GM18951 (cell line): ENCODE results near the gene GALNT14.

Experiments used
- POLR2A ChIP-seq: IDR thresholded peaks from 4 replicates; pipeline ENCODE4 v1.6.1; 2011; ENCODE audit warnings: mild to moderate bottlenecking; ENCODE audit not compliant: insufficient read length, insufficient read depth; ENCODE audit errors: extremely low read depth
- in situ Hi-C: fragments of 300-500 bp; cut with MboI; formaldehyde crosslinking; loops from one replicate; pipeline ENCODE4 v1.12.0; 2022; ENCODE audit warnings: low sequenced_read_pairs, mixed read lengths, inconsistent platforms; ENCODE audit not compliant: unreplicated experiment

The GALNT14 gene

GRCh38 chr2:31124904-31125303 is 13.3 kb downstream of the GALNT14 start:
- in situ Hi-C loops = no loop called here
- TF ChIP-seq POLR2A = no peak

GRCh38 chr2:31122133-31122532 is 16.1 kb downstream of the GALNT14 start:
- no peak for TF ChIP-seq POLR2A
- in situ Hi-C loops = no loop called here

GRCh38 chr2:31113765-31114164 is 24.5 kb downstream of the GALNT14 start:
- in situ Hi-C loops = no loop called here
- no peak for TF ChIP-seq POLR2A

- TF ChIP-seq POLR2A = no peak
- in situ Hi-C loops = no loop called here
These were observed 25.7 kb downstream of the GALNT14 start for GRCh38 chr2:31112544-31112943.

GRCh38 chr2:31110998-31111397 is 27.2 kb downstream of the GALNT14 start:
- in situ Hi-C loops = no loop called here
- no peak for TF ChIP-seq POLR2A

GRCh38 chr2:31110431-31110830 is 27.8 kb downstream of the GALNT14 start:
- in situ Hi-C loops = no loop called here
- no peak for TF ChIP-seq POLR2A

GRCh38 chr2:31109633-31110192 is 28.5 kb downstream of the GALNT14 start:
- TF ChIP-seq POLR2A = no peak
- in situ Hi-C loops = no loop called here

GRCh38 chr2:31108561-31109286 is 29.5 kb downstream of the GALNT14 start:
- in situ Hi-C loops = no loop called here
- TF ChIP-seq POLR2A = no peak

- TF ChIP-seq POLR2A = no peak
- in situ Hi-C loops = no loop called here
These were observed 30.5 kb downstream of the GALNT14 start for GRCh38 chr2:31107591-31108300.

GRCh38 chr2:31101701-31102100 is 36.5 kb downstream of the GALNT14 start:
- in situ Hi-C loops = no loop called here
- TF ChIP-seq POLR2A = no peak

- in situ Hi-C loops = no loop called here
- TF ChIP-seq POLR2A = no peak
These were observed 40.2 kb downstream of the GALNT14 start for GRCh38 chr2:31097962-31098613.

- no peak for TF ChIP-seq POLR2A
- in situ Hi-C loops = no loop called here
These were observed 48.1 kb downstream of the GALNT14 start for GRCh38 chr2:31090188-31090587.

GRCh38 chr2:31089645-31090044 is 48.6 kb downstream of the GALNT14 start:
- no peak for TF ChIP-seq POLR2A
- in situ Hi-C loops = no loop called here
